DLD1 (cell line): ENCODE data around the gene EREG.

Source experiments
- in situ Hi-C: cut with HindIII; loops from 2 replicates; pipeline ENCODE4 v1.10.0; 2017; ENCODE audit warnings: low sequenced_read_pairs

The EREG gene

GRCh38 chr4:74415602-74416300 is 50.8 kb downstream of the EREG start:
- in situ Hi-C loops: no loop called here

GRCh38 chr4:74418063-74418670 is 53.2 kb downstream of the EREG start:
- in situ Hi-C loops: no loop called here

- in situ Hi-C loops: no loop called here
Observed at GRCh38 chr4:74420863-74421262, 55.9 kb downstream of the EREG start.

GRCh38 chr4:74423104-74423503 is 58.2 kb downstream of the EREG start:
- in situ Hi-C loops: no loop called here

GRCh38 chr4:74424111-74424510 is 59.2 kb downstream of the EREG start:
- in situ Hi-C loops: no loop called here

- in situ Hi-C loops: no loop called here
Observed at GRCh38 chr4:74426101-74426500, 61.2 kb downstream of the EREG start.

- in situ Hi-C loops: no loop called here
Observed at GRCh38 chr4:74428276-74428675, 63.3 kb downstream of the EREG start.

- in situ Hi-C loops: loop anchor here (5.0 kb wide), 1 partner anchor 44 kb away; no protein-coding TSS in a partner anchor
Observed at GRCh38 chr4:74431113-74431826, 66.3 kb downstream of the EREG start.

GRCh38 chr4:74433043-74433442 is 68.1 kb downstream of the EREG start:
- in situ Hi-C loops: loop anchor here (5.0 kb wide), 1 partner anchor 46 kb away; no protein-coding TSS in a partner anchor

GRCh38 chr4:74433541-74434172 is 68.7 kb downstream of the EREG start:
- in situ Hi-C loops: loop anchor here (5.0 kb wide), 1 partner anchor 46 kb away; no protein-coding TSS in a partner anchor

- in situ Hi-C loops: no loop called here
Observed at GRCh38 chr4:74435296-74435695, 70.4 kb downstream of the EREG start.

- in situ Hi-C loops: no loop called here
Observed at GRCh38 chr4:74437866-74438265, 72.9 kb downstream of the EREG start.
